ENCODE measurements around the gene ANXA2R. TPM values are rescaled to one million over a fixed set of nuclear protein-coding genes. Genes with fewer than 3 reads are reported as not detected.

ANXA2R gene
- total RNA-seq, 1 experiment from 2014 or later = 8.9 TPM

DNA sequence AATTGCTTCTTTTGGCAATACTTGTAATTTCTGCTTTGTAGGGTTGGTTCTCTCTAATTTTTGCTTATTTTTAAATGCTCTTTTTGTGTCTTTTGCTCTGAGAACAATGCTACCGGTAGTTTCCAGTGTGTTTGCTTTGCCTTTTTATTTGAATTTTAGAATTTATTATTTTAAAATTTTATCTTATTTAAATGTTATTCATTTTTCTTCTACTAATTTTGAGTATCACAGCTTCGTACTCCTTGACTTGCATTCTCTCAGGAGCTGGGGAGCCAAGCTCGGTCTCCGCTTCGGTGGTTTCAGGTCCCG lies 45.9 kb downstream of the ANXA2R start:
- Histone ChIP-seq H3F3A (ENCODE audit: low read length, unreplicated experiment) (no peaks in the 10 kb centered on the region), H4K20me1 (ENCODE audit: low read length) (no peaks in the 10 kb centered on the region), H3K4me2 (ENCODE audit: low read length) (no peak overlapping the region), H3K79me2 (ENCODE audit: low read length) (no peaks in the 10 kb centered on the region), H3K36me3 (ENCODE audit: low read depth, low read length) (no peaks in the 10 kb centered on the region), H3K9ac (ENCODE audit: low read length) (no peak overlapping the region), H3K9me2 (replicated peaks; ENCODE audit: low read length) (no peaks in the 10 kb centered on the region), H3K4me1 (ENCODE audit: insufficient read depth, low read length) (no peaks in the 10 kb centered on the region), H3K4me3 (ENCODE audit: low read length) (no peak overlapping the region), H2AFZ (ENCODE audit: low read length) (no peak overlapping the region), H3K9me3 (ENCODE audit: low read length) (no peaks in the 10 kb centered on the region), H3K27ac (ENCODE audit: low read length) (no peak overlapping the region), H3K27me3 (ENCODE audit: low read length) (no peaks in the 10 kb centered on the region)
- TF ChIP-seq CTCF (conservative IDR thresholded peaks at IDR 0.05; ENCODE audit: low read depth, low read length) (no peak), EZH2phosphoT487 (IDR thresholded peaks at IDR 0.05; ENCODE audit: borderline replicate concordance, low read length) (no peak), EZH2 (IDR thresholded peaks at IDR 0.05; ENCODE audit: low read length, unreplicated experiment) (no peak)
- intact Hi-C loops (cut with micrococcal nuclease) = no loop called here
- CTCF ChIA-PET = no interaction called here
- DNase-seq (no peak), ATAC-seq (no peak)
- POLR2A ChIA-PET (ENCODE audit: unreplicated experiment) = no interaction called here
- no TSS peak for BruUV-seq (replicated peaks)

DNA sequence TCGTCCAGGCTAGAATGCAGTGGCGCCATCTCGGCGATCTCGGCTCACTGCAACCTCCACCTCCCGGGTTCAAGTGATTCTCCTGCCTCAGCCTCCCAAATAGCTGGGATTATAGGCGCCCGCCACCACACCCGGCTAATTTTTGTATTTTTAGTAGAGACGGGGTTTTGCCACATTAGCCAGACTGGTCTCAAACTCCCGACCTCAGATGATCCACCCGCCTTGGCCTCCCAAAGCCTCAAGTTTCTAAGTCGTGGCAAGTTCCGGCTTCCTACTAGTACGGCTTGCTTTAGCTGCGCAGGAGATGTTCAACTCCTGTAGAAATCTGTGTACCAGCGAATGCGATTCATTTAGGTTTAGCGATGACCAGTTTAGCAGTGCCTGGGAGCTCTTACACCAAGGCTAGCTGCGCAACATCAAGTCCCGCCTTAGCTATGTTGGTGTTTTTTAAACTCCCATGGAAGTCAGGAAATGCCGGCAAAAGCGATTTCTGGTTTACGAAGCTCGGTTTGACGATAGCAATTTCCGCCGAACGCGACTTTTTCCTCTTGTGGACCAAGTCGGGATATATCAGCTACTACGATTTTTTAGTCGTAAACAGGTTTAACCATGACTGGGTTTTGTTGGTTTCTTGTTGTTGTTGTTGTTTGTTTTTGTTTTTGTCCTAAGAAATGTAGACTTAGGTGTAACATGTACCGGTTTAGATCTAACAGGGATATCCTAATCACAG lies 46.4 kb downstream of the ANXA2R start:
- BruUV-seq (replicated peaks) = no TSS peak
- H3K27ac ChIP-seq (ENCODE audit: low read length) = no peak overlapping the region

More for the DNA sequence above, 46.4 kb downstream of the ANXA2R start:
- ChIA-PET POLR2A (ENCODE audit: unreplicated experiment) (no interaction called here), CTCF (no interaction called here)
- no peak overlapping the region for H3K9ac ChIP-seq (ENCODE audit: low read length)
- no peaks in the 10 kb centered on the region for H3K9me2 ChIP-seq (replicated peaks; ENCODE audit: low read length)
- H3K4me1 ChIP-seq (ENCODE audit: insufficient read depth, low read length) = no peaks in the 10 kb centered on the region
- no peaks in the 10 kb centered on the region for H3K36me3 ChIP-seq (ENCODE audit: low read depth, low read length)
- no peaks in the 10 kb centered on the region for H3F3A ChIP-seq (ENCODE audit: low read length, unreplicated experiment)
- intact Hi-C loops (cut with micrococcal nuclease) = no loop called here
- no peaks in the 10 kb centered on the region for H4K20me1 ChIP-seq (ENCODE audit: low read length)
- no peak for TF ChIP-seq CTCF (conservative IDR thresholded peaks at IDR 0.05; ENCODE audit: low read depth, low read length)
- TF ChIP-seq EZH2 (IDR thresholded peaks at IDR 0.05; ENCODE audit: low read length, unreplicated experiment) = no peak
- no peak for TF ChIP-seq EZH2phosphoT487 (IDR thresholded peaks at IDR 0.05; ENCODE audit: borderline replicate concordance, low read length)
- no peak overlapping the region for H3K4me2 ChIP-seq (ENCODE audit: low read length)
- no peaks in the 10 kb centered on the region for H3K9me3 ChIP-seq (ENCODE audit: low read length)
- no peaks in the 10 kb centered on the region for H3K79me2 ChIP-seq (ENCODE audit: low read length)
- H3K4me3 ChIP-seq (ENCODE audit: low read length) = no peak overlapping the region
- no peaks in the 10 kb centered on the region for H3K27me3 ChIP-seq (ENCODE audit: low read length)
- ATAC-seq = no peak
- H2AFZ ChIP-seq (ENCODE audit: low read length) = no peak overlapping the region
- DNase-seq = no peak
